Body of pancreas (tissue), 4 donors: ENCODE results near the gene CSTF1.

Experiments
- POLR2A ChIP-seq, 3 donors: fragments of 450-650 bp; IDR thresholded peaks; one replicate each; pipeline ENCODE4 v1.6.1; 2016; ENCODE audit warnings: antibody characterized with exemption in 3 of 3, mild to moderate bottlenecking in 2 of 3
- TF ChIP-seq, protein P1 (sequence below), 7 experiments: fragments of 450-650 bp in 4 of 7; fragments of 200-600 bp in 3 of 7; sonication (generic) in 3 of 7; IDR thresholded peaks; one replicate each; pipeline ENCODE4 v1.5.1; 2016 to 2019; ENCODE audit warnings: antibody characterized with exemption in 7 of 7

DNA sequence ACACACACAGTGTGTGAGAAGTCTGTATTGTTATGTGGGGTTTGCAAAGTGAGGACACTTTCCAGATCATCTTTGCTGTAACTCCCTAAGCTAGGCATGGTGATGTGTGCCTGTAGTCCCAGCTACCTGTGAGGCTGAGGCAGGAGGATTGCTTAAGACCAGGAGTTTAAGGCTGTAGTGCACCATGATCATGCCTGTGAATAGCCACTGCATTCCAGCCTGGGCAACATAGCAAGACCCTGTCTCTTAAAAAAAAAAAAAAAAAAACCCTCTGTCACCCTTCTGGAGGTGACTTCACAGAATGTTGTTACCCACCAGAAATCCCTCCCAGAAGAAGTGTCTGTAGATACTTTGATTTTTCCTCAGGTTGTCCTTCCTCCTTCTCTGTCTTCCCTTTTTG is 34.5 kb downstream of the CSTF1 start:
- TF ChIP-seq, protein P1, sequence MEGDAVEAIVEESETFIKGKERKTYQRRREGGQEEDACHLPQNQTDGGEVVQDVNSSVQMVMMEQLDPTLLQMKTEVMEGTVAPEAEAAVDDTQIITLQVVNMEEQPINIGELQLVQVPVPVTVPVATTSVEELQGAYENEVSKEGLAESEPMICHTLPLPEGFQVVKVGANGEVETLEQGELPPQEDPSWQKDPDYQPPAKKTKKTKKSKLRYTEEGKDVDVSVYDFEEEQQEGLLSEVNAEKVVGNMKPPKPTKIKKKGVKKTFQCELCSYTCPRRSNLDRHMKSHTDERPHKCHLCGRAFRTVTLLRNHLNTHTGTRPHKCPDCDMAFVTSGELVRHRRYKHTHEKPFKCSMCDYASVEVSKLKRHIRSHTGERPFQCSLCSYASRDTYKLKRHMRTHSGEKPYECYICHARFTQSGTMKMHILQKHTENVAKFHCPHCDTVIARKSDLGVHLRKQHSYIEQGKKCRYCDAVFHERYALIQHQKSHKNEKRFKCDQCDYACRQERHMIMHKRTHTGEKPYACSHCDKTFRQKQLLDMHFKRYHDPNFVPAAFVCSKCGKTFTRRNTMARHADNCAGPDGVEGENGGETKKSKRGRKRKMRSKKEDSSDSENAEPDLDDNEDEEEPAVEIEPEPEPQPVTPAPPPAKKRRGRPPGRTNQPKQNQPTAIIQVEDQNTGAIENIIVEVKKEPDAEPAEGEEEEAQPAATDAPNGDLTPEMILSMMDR (IDR thresholded peaks at IDR 0.05), result no peak
- no peak for TF ChIP-seq POLR2A (IDR thresholded peaks at IDR 0.05)
